Neural progenitor cell (in vitro differentiated cells): ENCODE data around the gene PRKAG3.

Experiments used
- CTCF ChIP-seq: fragments of 200-600 bp; sonication (generic); IDR thresholded peaks from 2 replicates; pipeline ENCODE4 v1.5.1; 2017; ENCODE audit warnings: antibody characterized with exemption, mild to moderate bottlenecking
- EZH2phosphoT487 ChIP-seq: fragments of 200-600 bp; sonication (generic); IDR thresholded peaks from 2 replicates; pipeline ENCODE4 v1.6.1; 2017; ENCODE audit warnings: antibody characterized with exemption

- TF ChIP-seq EZH2phosphoT487 (peak; percentile 33), CTCF (peak; percentile 94)
These were observed 21.5 kb upstream of the PRKAG3 start for GRCh38 chr2:218852911-218853667.
